HG03378 (cell line): Measurements from ENCODE around the gene SLC1A2.

ENCODE experiments used
- ATAC-seq: cut with Tn5 transposase; IDR thresholded peaks from one replicate; pipeline ENCODE4 v1.9.1; 2021; ENCODE audit warnings: mild to moderate bottlenecking, moderate library complexity; ENCODE audit not compliant: unreplicated experiment

SLC1A2 gene

GRCh38 chr11:35330156-35330889 is 89.0 kb downstream of the SLC1A2 start:
- ATAC-seq: no peak

GRCh38 chr11:35327829-35328228 is 91.5 kb downstream of the SLC1A2 start:
- no peak for ATAC-seq

- ATAC-seq: no peak
These were observed 93.0 kb downstream of the SLC1A2 start for GRCh38 chr11:35326266-35326879.

- ATAC-seq: no peak
These were observed 94.4 kb downstream of the SLC1A2 start for GRCh38 chr11:35324981-35325380.

GRCh38 chr11:35324183-35324886 is 95.0 kb downstream of the SLC1A2 start:
- no peak for ATAC-seq

- ATAC-seq: no peak
These were observed 96.1 kb downstream of the SLC1A2 start for GRCh38 chr11:35323076-35323868.

- no peak for ATAC-seq
These were observed 96.9 kb downstream of the SLC1A2 start for GRCh38 chr11:35322318-35322979.

GRCh38 chr11:35321532-35322317 is 97.6 kb downstream of the SLC1A2 start:
- ATAC-seq: no peak

GRCh38 chr11:35321111-35321510 is 98.2 kb downstream of the SLC1A2 start:
- no peak for ATAC-seq

GRCh38 chr11:35318977-35319925 is 100.1 kb downstream of the SLC1A2 start:
- no peak for ATAC-seq

- no peak for ATAC-seq
These were observed 101.0 kb downstream of the SLC1A2 start for GRCh38 chr11:35318309-35318708.

- ATAC-seq: no peak
These were observed 102.1 kb downstream of the SLC1A2 start for GRCh38 chr11:35317253-35317652.

- no peak for ATAC-seq
These were observed 103.2 kb downstream of the SLC1A2 start for GRCh38 chr11:35316161-35316560.

GRCh38 chr11:35313760-35314153 is 105.6 kb downstream of the SLC1A2 start:
- peak; percentile 12 for ATAC-seq

- peak; percentile 95 for ATAC-seq
These were observed 106.1 kb downstream of the SLC1A2 start for GRCh38 chr11:35313066-35313759.

GRCh38 chr11:35311331-35311730 is 108.0 kb downstream of the SLC1A2 start:
- ATAC-seq: no peak

- no peak for ATAC-seq
These were observed 111.2 kb downstream of the SLC1A2 start for GRCh38 chr11:35308157-35308556.

GRCh38 chr11:35307221-35307621 is 112.1 kb downstream of the SLC1A2 start:
- no peak for ATAC-seq
